Panc1 (cell line): ENCODE results near the gene SERPINF2. TPM values are rescaled to one million over a fixed set of nuclear protein-coding genes. Genes with fewer than 3 reads are reported as not detected.

ENCODE experiments used
- ATAC-seq: fragments of 200-7000 bp; cut with Tn5 transposase; 2 replicates; pipeline ENCODE4 v1.9.1; 2020; ENCODE audit warnings: mild to moderate bottlenecking, moderate library complexity
- BruUV-seq: library from RNA; stranded (reverse); fragments of 400-500 nt; replicated peaks from 2 replicates; lab custom pipeline; 2021; lab: Mats Ljungman, UMichigan
- CTCF ChIA-PET: fragments of 300-600 bp; sonication (Branson Sonifier 250); formaldehyde crosslinking; loops from one replicate; lab custom pipeline; 2022; ENCODE audit warnings: antibody characterized with exemption; lab: Charles Lee
- POLR2A ChIA-PET: fragments of 300-600 bp; sonication (Branson Sonifier 250); formaldehyde crosslinking; loops from one replicate; lab custom pipeline; 2022; ENCODE audit warnings: antibody characterized with exemption; lab: Charles Lee
- DNase-seq: peaks from one replicate; pipeline ENCODE4 v3.0.0-alpha.2; 2010; ENCODE audit warnings: low read depth, low spot score
- H3K27ac ChIP-seq: 2 replicates; pipeline ENCODE4 v1.5.1; 2011; ENCODE audit warnings: mild to moderate bottlenecking, low read length, inconsistent platforms
- H3K27me3 ChIP-seq: fragments of 200-500 bp; sonication (Bioruptor generic); 2 replicates; pipeline ENCODE4 v1.6.0; 2014; ENCODE audit warnings: low read length, inconsistent platforms; ENCODE audit not compliant: control insufficient read depth, insufficient read depth
- H3K36me3 ChIP-seq: fragments of 200-500 bp; sonication (Bioruptor generic); 2 replicates; pipeline ENCODE4 v1.5.1; 2014; ENCODE audit warnings: inconsistent platforms, mild to moderate bottlenecking, low read length, moderate library complexity; ENCODE audit not compliant: control insufficient read depth, insufficient read depth
- H3K4me1 ChIP-seq: 2 replicates; pipeline ENCODE4 v1.5.1; 2011; ENCODE audit warnings: inconsistent platforms, mild to moderate bottlenecking, low read length, moderate library complexity; ENCODE audit not compliant: control insufficient read depth, insufficient read depth
- H3K4me3 ChIP-seq, 2 experiments: 2 replicates each; pipeline ENCODE4 v1.5.1; 2011 to 2012; ENCODE audit warnings: low read depth in 2 of 2, low read length in 2 of 2, mild to moderate bottlenecking in 2 of 2, inconsistent platforms in 1 of 2, moderate library complexity in 1 of 2
- H3K9me3 ChIP-seq: fragments of 200-500 bp; sonication (Bioruptor generic); 2 replicates; pipeline ENCODE4 v1.5.1; 2014; ENCODE audit warnings: low read depth, mild to moderate bottlenecking, inconsistent platforms, low read length, moderate library complexity; ENCODE audit not compliant: control insufficient read depth, insufficient read depth
- CTCF ChIP-seq: fragments of 450-650 bp; IDR thresholded peaks from 2 replicates; pipeline ENCODE4 v1.5.1; 2017; ENCODE audit warnings: mild to moderate bottlenecking
- POLR2AphosphoS5 ChIP-seq: IDR thresholded peaks from 2 replicates; pipeline ENCODE4 v1.6.1; 2012; ENCODE audit warnings: mild to moderate bottlenecking, low read depth, low read length, moderate library complexity
- REST ChIP-seq, 2 experiments: IDR thresholded peaks; 2 replicates each; pipeline ENCODE4 v1.6.1; 2011 to 2012; ENCODE audit warnings: low read depth in 2 of 2, control low read depth in 1 of 2, low read length in 1 of 2, mild to moderate bottlenecking in 1 of 2, moderate library complexity in 1 of 2; ENCODE audit not compliant: insufficient read depth in 1 of 2
- SIN3A ChIP-seq: IDR thresholded peaks from 2 replicates; pipeline ENCODE4 v1.6.1; 2012; ENCODE audit warnings: low read depth, mild to moderate bottlenecking, low read length, moderate library complexity, borderline replicate concordance; ENCODE audit not compliant: insufficient read depth
- TCF7L2 ChIP-seq: IDR thresholded peaks from 2 replicates; pipeline ENCODE4 v1.6.1; 2011; ENCODE audit warnings: mild to moderate bottlenecking, low read depth, low read length, inconsistent platforms
- in situ Hi-C: cut with HindIII; loops from 2 replicates; pipeline ENCODE4 v1.10.0; 2016; ENCODE audit warnings: low sequenced_read_pairs, low pct_unique_long_range_greater_than_20kb
- intact Hi-C: fragments of 100-400 bp; cut with micrococcal nuclease; formaldehyde crosslinking; loops from one replicate; pipeline ENCODE4 v1.10.0; 2022; ENCODE audit not compliant: unreplicated experiment
- total RNA-seq: library from RNA; stranded (reverse); gene quantifications from one replicate; pipeline ENCODE4 v1.2.1, GENCODE V29; 2021; ENCODE audit not compliant: unreplicated experiment

The SERPINF2 gene
- total RNA-seq, 1 experiment from 2014 or later, result 0.77 TPM

- no peak for DNase-seq
- Histone ChIP-seq H3K9me3 (no peaks in the 10 kb centered on the region), H3K4me3 (no peak overlapping the region), H3K36me3 (no peaks in the 10 kb centered on the region), H3K27ac (peak overlapping the region; percentile 51; the same call in 1 of the 2 replicates), H3K27me3 (no peaks in the 10 kb centered on the region), H3K4me1 (peaks cover 5% of the 10 kb centered on the region; the same call in 1 of the 2 replicates)
- TF ChIP-seq POLR2AphosphoS5 (no peak), SIN3A (no peak), TCF7L2 (no peak), REST (IDR thresholded peaks at IDR 0.05; ENCODE audit: insufficient read depth in 1 of 2, low read depth in 2 of 2, low read length in 1 of 2) (no peak), CTCF (no peak)
- BruUV-seq, result no TSS peak
- peak; percentile 60 for ATAC-seq
- ChIA-PET POLR2A (interaction anchor here (0.5 kb wide), 1 partner anchor 114 kb away, joined by 3 read pairs; no protein-coding TSS in a partner anchor), CTCF (no interaction called here)
- in situ Hi-C loops, result no loop called here
- intact Hi-C loops, result no loop called here
Measured at GRCh38 chr17:1752425-1753262, 10.0 kb downstream of the SERPINF2 start.

- H3K36me3 ChIP-seq, result no peaks in the 10 kb centered on the region
- H3K27ac ChIP-seq, result no peak overlapping the region
- ChIA-PET CTCF (interaction anchor here (0.6 kb wide), 1 partner anchor 28 kb away, joined by 3 read pairs; no protein-coding TSS in a partner anchor), POLR2A (interaction anchor here (0.6 kb wide), 1 partner anchor 38 kb away, joined by 4 read pairs; no protein-coding TSS in a partner anchor)
- in situ Hi-C loops, result no loop called here
- peaks cover 5% of the 10 kb centered on the region; the same call in 1 of the 2 replicates for H3K4me1 ChIP-seq
- no peak overlapping the region for H3K4me3 ChIP-seq
- no TSS peak for BruUV-seq
- DNase-seq, result no peak
- no peak; the same call in 1 of the 2 replicates for ATAC-seq
- intact Hi-C loops, result no loop called here
- H3K27me3 ChIP-seq, result no peaks in the 10 kb centered on the region
- TF ChIP-seq SIN3A (no peak), TCF7L2 (no peak), CTCF (no peak), REST (IDR thresholded peaks at IDR 0.05; ENCODE audit: insufficient read depth in 1 of 2, low read depth in 2 of 2, low read length in 1 of 2) (no peak), POLR2AphosphoS5 (no peak)
- H3K9me3 ChIP-seq, result no peaks in the 10 kb centered on the region
Measured at GRCh38 chr17:1753767-1754429, 11.2 kb downstream of the SERPINF2 start.
